GM23248 (cell line): Measurements from ENCODE around the gene TIMP3.

ENCODE experiments used
- EZH2 ChIP-seq: fragments of 200-600 bp; sonication (generic); IDR thresholded peaks from 2 replicates; pipeline ENCODE4 v1.6.1; 2018; ENCODE audit warnings: antibody characterized with exemption, mild to moderate bottlenecking; ENCODE audit not compliant: insufficient read depth, poor library complexity, severe bottlenecking
- EZH2phosphoT487 ChIP-seq: fragments of 200-600 bp; sonication (generic); IDR thresholded peaks from 2 replicates; pipeline ENCODE4 v1.6.1; 2018; ENCODE audit warnings: antibody characterized with exemption, moderate library complexity, mild to moderate bottlenecking, low read depth; ENCODE audit not compliant: insufficient read depth

DNA sequence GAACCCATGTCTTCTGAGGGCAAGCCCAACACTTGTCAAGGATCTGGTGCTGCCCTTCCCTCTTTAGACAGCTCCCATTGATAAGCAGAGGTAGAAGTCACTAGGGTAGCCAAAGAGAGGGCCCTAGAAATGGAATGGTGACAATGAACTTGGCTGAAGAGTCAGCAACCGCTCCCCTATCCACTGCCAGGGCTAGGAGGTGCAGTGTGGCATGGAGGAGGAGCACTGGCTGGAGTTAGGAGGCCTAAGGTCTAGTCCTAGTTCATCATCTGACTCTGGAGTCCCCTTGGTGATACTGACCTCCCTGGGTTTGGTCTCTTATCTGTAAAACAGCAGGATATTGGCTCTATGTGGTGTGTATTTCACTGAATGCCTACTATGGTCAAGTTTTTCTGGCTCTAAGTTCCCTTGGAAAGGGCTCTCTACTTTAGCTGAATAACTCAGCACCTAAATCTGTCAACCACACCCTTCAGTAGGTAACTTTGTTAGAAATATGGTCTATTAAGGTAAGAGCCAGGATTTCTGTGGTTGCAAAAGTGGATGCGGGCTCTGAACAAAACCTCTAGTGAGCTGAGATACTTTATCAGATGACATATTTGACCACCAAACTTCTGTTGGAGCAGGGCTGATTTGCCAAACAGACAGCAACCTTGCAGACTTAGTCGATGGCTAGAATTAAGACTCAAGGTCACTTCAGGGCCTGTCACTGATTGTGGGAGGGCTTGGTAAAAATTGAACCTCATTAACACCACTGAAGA lies 10.5 kb downstream of the TIMP3 start:
- no peak for TF ChIP-seq EZH2
- no peak for TF ChIP-seq EZH2phosphoT487
